HG03196 (cell line): Measurements from ENCODE around the gene ZFP1.
"Not testable (repeated sequence)": the region's sequence is repeated elsewhere in the genome, so short reads cannot be mapped to it uniquely, and the experiment has no call there.

ENCODE experiments used
- ATAC-seq: cut with Tn5 transposase; IDR thresholded peaks from one replicate; pipeline ENCODE4 v1.9.1; 2021; ENCODE audit not compliant: unreplicated experiment

Gene ZFP1

GRCh38 chr16:75203096-75203495 lies 54.8 kb downstream of the ZFP1 start:
- ATAC-seq, result no peak

- ATAC-seq, result no peak
These were observed 55.5 kb downstream of the ZFP1 start for GRCh38 chr16:75203667-75204409.

GRCh38 chr16:75204410-75204758 lies 56.1 kb downstream of the ZFP1 start:
- no peak for ATAC-seq

GRCh38 chr16:75204905-75205304 lies 56.6 kb downstream of the ZFP1 start:
- ATAC-seq, result not testable (repeated sequence)

GRCh38 chr16:75205438-75205837 lies 57.1 kb downstream of the ZFP1 start:
- ATAC-seq, result not testable (repeated sequence)

GRCh38 chr16:75205961-75206748 lies 57.8 kb downstream of the ZFP1 start:
- ATAC-seq, result not testable (repeated sequence)

GRCh38 chr16:75206749-75207451 lies 58.6 kb downstream of the ZFP1 start, which contains the start of gene CTRB2:
CTRB2 (minus strand) TSS chr16:75207161; CDS start chr16:75207141, 20 bp downstream.
- no peak for ATAC-seq

- ATAC-seq, result no peak
These were observed 59.5 kb downstream of the ZFP1 start for GRCh38 chr16:75207831-75208230.

- ATAC-seq, result no peak
These were observed 60.0 kb downstream of the ZFP1 start for GRCh38 chr16:75208242-75208825.

- no peak for ATAC-seq
These were observed 60.7 kb downstream of the ZFP1 start for GRCh38 chr16:75208861-75209505.

GRCh38 chr16:75209514-75209913 lies 61.2 kb downstream of the ZFP1 start:
- ATAC-seq, result not testable (repeated sequence)

- no peak for ATAC-seq
These were observed 61.6 kb downstream of the ZFP1 start for GRCh38 chr16:75209944-75210343.

GRCh38 chr16:75211286-75211685 lies 63.0 kb downstream of the ZFP1 start:
- ATAC-seq, result not testable (repeated sequence)

GRCh38 chr16:75216127-75216526 lies 67.8 kb downstream of the ZFP1 start:
- ATAC-seq, result no peak

- no peak for ATAC-seq
These were observed 68.3 kb downstream of the ZFP1 start for GRCh38 chr16:75216576-75216975.

GRCh38 chr16:75217389-75217851 lies 69.1 kb downstream of the ZFP1 start:
- no peak for ATAC-seq

GRCh38 chr16:75218256-75219076 lies 70.1 kb downstream of the ZFP1 start, which contains the start of gene CTRB1:
CTRB1 (plus strand) TSS chr16:75218988; CDS start chr16:75219008, 20 bp downstream.
- no peak for ATAC-seq

GRCh38 chr16:75219088-75219487 lies 70.8 kb downstream of the ZFP1 start:
- ATAC-seq, result no peak

GRCh38 chr16:75219838-75220237 lies 71.5 kb downstream of the ZFP1 start:
- ATAC-seq, result peak; percentile 55
